Measurements from ENCODE around the gene CCDC88A. TPM values are rescaled to one million over a fixed set of nuclear protein-coding genes. Genes with fewer than 3 reads are reported as not detected.

Gene CCDC88A
- total RNA-seq, 1 donor from 2014 or later, result 70.6 TPM

DNA sequence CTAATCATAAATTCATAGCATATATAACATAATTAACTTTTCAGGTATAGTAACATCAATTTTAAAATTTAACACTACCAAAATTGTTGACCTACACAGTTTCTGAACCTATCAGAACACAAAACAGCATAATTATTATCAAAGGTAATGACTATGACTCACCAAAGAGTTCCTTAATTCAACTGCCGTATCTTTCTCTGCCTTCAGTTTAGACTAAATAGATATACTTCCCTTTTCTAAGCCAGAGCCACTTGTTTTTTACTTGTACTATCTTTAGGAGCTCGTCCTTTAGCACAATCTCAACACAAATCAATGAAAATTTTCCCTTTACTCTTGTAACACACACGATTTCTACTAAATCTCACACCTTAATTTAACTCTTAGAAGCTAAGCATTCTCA is 54.4 kb downstream of the CCDC88A start:
- Mint-ChIP-seq H3K27ac (no peak overlapping the region), H3K27me3 (no peaks in the 10 kb centered on the region), H3K4me1 (ENCODE audit: unreplicated experiment) (no peaks in the 10 kb centered on the region), H3K9me3 (no peaks in the 10 kb centered on the region), H3K4me3 (no peak overlapping the region), H3K36me3 (peaks cover 3% of the 10 kb centered on the region)
- no peak for DNase-seq (ENCODE audit: extremely low spot score, unreplicated experiment)
- TF ChIP-seq, protein P1, sequence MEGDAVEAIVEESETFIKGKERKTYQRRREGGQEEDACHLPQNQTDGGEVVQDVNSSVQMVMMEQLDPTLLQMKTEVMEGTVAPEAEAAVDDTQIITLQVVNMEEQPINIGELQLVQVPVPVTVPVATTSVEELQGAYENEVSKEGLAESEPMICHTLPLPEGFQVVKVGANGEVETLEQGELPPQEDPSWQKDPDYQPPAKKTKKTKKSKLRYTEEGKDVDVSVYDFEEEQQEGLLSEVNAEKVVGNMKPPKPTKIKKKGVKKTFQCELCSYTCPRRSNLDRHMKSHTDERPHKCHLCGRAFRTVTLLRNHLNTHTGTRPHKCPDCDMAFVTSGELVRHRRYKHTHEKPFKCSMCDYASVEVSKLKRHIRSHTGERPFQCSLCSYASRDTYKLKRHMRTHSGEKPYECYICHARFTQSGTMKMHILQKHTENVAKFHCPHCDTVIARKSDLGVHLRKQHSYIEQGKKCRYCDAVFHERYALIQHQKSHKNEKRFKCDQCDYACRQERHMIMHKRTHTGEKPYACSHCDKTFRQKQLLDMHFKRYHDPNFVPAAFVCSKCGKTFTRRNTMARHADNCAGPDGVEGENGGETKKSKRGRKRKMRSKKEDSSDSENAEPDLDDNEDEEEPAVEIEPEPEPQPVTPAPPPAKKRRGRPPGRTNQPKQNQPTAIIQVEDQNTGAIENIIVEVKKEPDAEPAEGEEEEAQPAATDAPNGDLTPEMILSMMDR (conservative IDR thresholded peaks at IDR 0.05), result no peak

- TF ChIP-seq, protein P1 (conservative IDR thresholded peaks at IDR 0.05), result no peak
- Mint-ChIP-seq H3K4me3 (no peak overlapping the region), H3K4me1 (ENCODE audit: unreplicated experiment) (no peaks in the 10 kb centered on the region), H3K27ac (no peak overlapping the region), H3K9me3 (no peaks in the 10 kb centered on the region), H3K36me3 (no peaks in the 10 kb centered on the region), H3K27me3 (no peaks in the 10 kb centered on the region)
- no peak for DNase-seq (ENCODE audit: extremely low spot score, unreplicated experiment)
Measured at GRCh38 chr2:55364189-55365055, 55.2 kb downstream of the CCDC88A start.

- no peaks in the 10 kb centered on the region for H3K9me3 Mint-ChIP-seq
- H3K4me1 Mint-ChIP-seq (ENCODE audit: unreplicated experiment), result no peaks in the 10 kb centered on the region
- no peak for DNase-seq (ENCODE audit: extremely low spot score, unreplicated experiment)
- no peak overlapping the region for H3K27ac Mint-ChIP-seq
- no peaks in the 10 kb centered on the region for H3K36me3 Mint-ChIP-seq
- no peak overlapping the region for H3K4me3 Mint-ChIP-seq
- TF ChIP-seq, protein P1 (conservative IDR thresholded peaks at IDR 0.05), result no peak
- H3K27me3 Mint-ChIP-seq, result no peaks in the 10 kb centered on the region
Measured at GRCh38 chr2:55363636-55364035, 56.0 kb downstream of the CCDC88A start.

DNA sequence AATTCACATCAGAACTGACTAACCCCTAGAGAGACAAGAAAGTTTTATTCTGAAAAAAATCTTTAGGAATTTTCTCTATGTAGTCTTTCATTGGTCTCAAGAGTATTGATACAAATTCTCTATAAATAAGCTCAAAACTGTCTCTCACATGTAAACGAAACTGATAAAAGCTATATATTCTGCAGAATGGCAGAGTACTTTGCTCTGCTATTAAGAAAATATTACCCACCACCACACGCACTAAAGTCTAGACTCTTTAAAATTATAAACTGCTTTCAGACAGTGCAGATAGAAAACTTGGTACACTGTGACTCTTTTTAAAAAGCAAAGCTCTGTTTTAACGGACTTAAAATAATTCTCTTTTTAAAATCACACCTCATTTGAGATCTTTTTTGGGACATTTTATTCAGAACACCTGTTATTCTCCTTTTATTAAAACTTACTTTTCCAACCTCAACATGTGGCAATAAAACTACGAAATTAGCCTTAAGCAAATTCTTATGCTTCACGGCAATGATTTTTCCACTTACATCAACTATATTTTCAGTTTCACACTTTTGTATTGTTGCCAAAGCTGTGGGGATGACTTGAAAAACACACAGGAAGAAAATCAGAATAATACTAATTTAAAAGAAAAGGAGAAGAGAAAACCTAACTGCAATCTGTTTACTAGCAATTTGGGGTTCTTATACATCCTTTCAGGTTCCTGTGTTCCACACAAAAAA is 58.0 kb downstream of the CCDC88A start:
- TF ChIP-seq, protein P1 (conservative IDR thresholded peaks at IDR 0.05), result no peak
- Mint-ChIP-seq H3K27me3 (no peaks in the 10 kb centered on the region), H3K9me3 (no peaks in the 10 kb centered on the region), H3K4me1 (ENCODE audit: unreplicated experiment) (no peaks in the 10 kb centered on the region), H3K4me3 (no peak overlapping the region), H3K27ac (no peak overlapping the region), H3K36me3 (no peaks in the 10 kb centered on the region)
- no peak for DNase-seq (ENCODE audit: extremely low spot score, unreplicated experiment)

- Mint-ChIP-seq H3K27me3 (no peaks in the 10 kb centered on the region), H3K9me3 (no peaks in the 10 kb centered on the region), H3K4me1 (ENCODE audit: unreplicated experiment) (no peaks in the 10 kb centered on the region), H3K27ac (no peak overlapping the region), H3K4me3 (no peak overlapping the region), H3K36me3 (peaks cover 6% of the 10 kb centered on the region)
- TF ChIP-seq, protein P1 (conservative IDR thresholded peaks at IDR 0.05), result no peak
- no peak for DNase-seq (ENCODE audit: extremely low spot score, unreplicated experiment)
Measured at GRCh38 chr2:55358451-55358850, 61.2 kb downstream of the CCDC88A start.

Data from type B pancreatic cell (in vitro differentiated cells).